Sigmoid colon (tissue), 4 donors: ENCODE data around the gene CHRNB4.

Experiments used
- CTCF ChIP-seq, 4 experiments: fragments of 450-650 bp in 3 of 4; fragments of 200-600 bp in 1 of 4; IDR thresholded peaks; one replicate each; pipeline ENCODE4 v1.5.1; 2016 to 2019; ENCODE audit warnings: antibody characterized with exemption in 4 of 4, mild to moderate bottlenecking in 3 of 4, moderate library complexity in 2 of 4
- EP300 ChIP-seq, 4 donors: sonication (generic); formaldehyde crosslinking; IDR thresholded peaks; one replicate each; pipeline ENCODE4 v1.6.1; 2017; ENCODE audit warnings: antibody characterized with exemption in 4 of 4
- POLR2A ChIP-seq, 2 donors: fragments of 450-650 bp; IDR thresholded peaks; one replicate each; pipeline ENCODE4 v1.6.1; 2016; ENCODE audit warnings: antibody characterized with exemption in 2 of 2, mild to moderate bottlenecking in 2 of 2, moderate library complexity in 2 of 2
- POLR2AphosphoS5 ChIP-seq, 4 donors: sonication (generic); formaldehyde crosslinking; IDR thresholded peaks; one replicate each; pipeline ENCODE4 v1.6.1; 2017; ENCODE audit warnings: antibody characterized with exemption in 4 of 4

GRCh38 chr15:78621810-78622402 is 19.1 kb downstream of the CHRNB4 start:
- TF ChIP-seq CTCF (IDR thresholded peaks at IDR 0.05) (no peak), POLR2A (IDR thresholded peaks at IDR 0.05) (no peak), POLR2AphosphoS5 (IDR thresholded peaks at IDR 0.05) (no peak), EP300 (IDR thresholded peaks at IDR 0.05) (no peak)
